Esophagus muscularis mucosa (tissue), 4 donors: ENCODE data around the gene LSM14B. TPM values are rescaled to one million over a fixed set of nuclear protein-coding genes. Genes with fewer than 3 reads are reported as not detected.

ENCODE experiments used
- DNase-seq: peaks from one replicate; pipeline ENCODE4 v3.0.0-alpha.2; 2017; ENCODE audit errors: extremely low spot score
- H3K27ac ChIP-seq, 4 donors: fragments of 200-600 bp; sonication (generic); replicated peaks in 1 of 4; 1 replicate in 3 of 4; 2 replicates in 1 of 4; pipeline ENCODE4 v1.5.1; 2016 to 2019; ENCODE audit warnings: mild to moderate bottlenecking in 1 of 4
- H3K27me3 ChIP-seq, 4 donors: fragments of 200-600 bp; sonication (generic); one replicate each; pipeline versions ENCODE4 v1.5.1 to v1.6.0; 2016 to 2019
- H3K36me3 ChIP-seq, 4 donors: fragments of 200-600 bp; sonication (generic); one replicate each; pipeline ENCODE4 v1.5.1; 2016 to 2019
- H3K4me1 ChIP-seq, 4 donors: fragments of 200-600 bp; sonication (generic); one replicate each; pipeline ENCODE4 v1.5.1; 2016 to 2019
- H3K4me3 ChIP-seq, 4 donors: fragments of 200-600 bp; sonication (generic); 1 replicate in 2 of 4; 2 replicates in 2 of 4; pipeline ENCODE4 v1.5.1; 2016 to 2019; ENCODE audit warnings: mild to moderate bottlenecking in 4 of 4, moderate library complexity in 1 of 4
- H3K9me3 ChIP-seq, 4 donors: fragments of 200-600 bp; sonication (generic); 1 replicate in 3 of 4; 2 replicates in 1 of 4; pipeline ENCODE4 v1.5.1; 2016 to 2019
- EP300 ChIP-seq: sonication (generic); formaldehyde crosslinking; IDR thresholded peaks from one replicate; pipeline ENCODE4 v1.6.1; 2017; ENCODE audit warnings: antibody characterized with exemption
- POLR2A ChIP-seq: fragments of 450-650 bp; IDR thresholded peaks from one replicate; pipeline ENCODE4 v1.6.1; 2017; ENCODE audit warnings: antibody characterized with exemption, moderate library complexity, mild to moderate bottlenecking, low read depth
- POLR2AphosphoS5 ChIP-seq, 2 donors: sonication (generic); formaldehyde crosslinking; IDR thresholded peaks; one replicate each; pipeline ENCODE4 v1.6.1; 2017; ENCODE audit warnings: antibody characterized with exemption in 2 of 2
- WGBS: methylation state at CpG from one replicate; pipeline ENCODE4 v1.1.5; 2018; 5-methylcytosine and 5-hydroxymethylcytosine counted together
- intact Hi-C: fragments of 100-400 bp; cut with DNase I; formaldehyde crosslinking; loops from one replicate; pipeline ENCODE4 v1.15.1; 2023
- total RNA-seq, 4 donors: library from RNA; depleted of rRNA; stranded (reverse); fragments of >200 nt; gene quantifications; one replicate each; pipeline versions ENCODE4 v1.1.0 to v1.2.1, GENCODE V29; 2016
- TF ChIP-seq, protein P1 (sequence below), 3 experiments: fragments of 200-600 bp in 2 of 3; fragments of 450-650 bp in 1 of 3; sonication (generic) in 2 of 3; IDR thresholded peaks; one replicate each; pipeline ENCODE4 v1.5.1; 2017 to 2019; ENCODE audit warnings: antibody characterized with exemption in 3 of 3, mild to moderate bottlenecking in 2 of 3, moderate library complexity in 1 of 3

LSM14B gene
- total RNA-seq, 4 donors from 2014 or later, result 24.9 to 38.8 (median 32.4) TPM

DNA sequence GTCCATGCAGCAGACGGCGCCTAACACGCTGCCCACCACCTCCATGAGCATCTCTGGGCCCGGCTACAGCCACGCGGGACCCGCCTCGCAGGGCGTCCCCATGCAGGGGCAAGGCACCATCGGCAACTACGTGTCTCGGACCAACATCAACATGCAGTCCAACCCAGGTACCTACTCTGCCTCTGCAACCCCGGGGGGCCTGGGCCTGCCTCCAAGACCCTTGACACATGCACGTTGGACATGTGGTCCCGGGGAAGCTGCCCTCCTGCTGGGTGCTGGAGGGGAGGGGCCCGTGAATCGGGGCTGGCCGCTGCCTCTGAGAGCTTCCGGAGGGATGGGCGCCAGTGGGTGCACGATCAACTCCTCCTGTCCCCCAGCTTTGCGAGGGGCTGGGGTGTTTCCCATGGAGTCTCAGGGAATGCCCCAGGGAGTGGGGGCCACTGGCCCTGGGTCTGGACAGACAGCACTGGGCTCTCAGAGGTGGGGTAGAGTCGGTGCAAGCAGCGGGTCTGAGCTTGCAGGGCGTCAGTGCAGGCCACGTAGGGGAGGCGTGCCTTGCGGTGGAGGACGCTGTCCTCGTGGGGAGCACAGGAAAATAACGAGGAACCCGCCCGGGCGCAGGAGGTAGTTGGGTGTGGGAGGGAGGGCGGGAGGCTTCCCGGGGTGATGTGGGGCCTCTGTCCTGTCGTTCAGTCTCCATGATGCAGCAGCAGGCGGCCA, 40.6 kb downstream of the LSM14B start:
- TF ChIP-seq POLR2AphosphoS5 (IDR thresholded peaks at IDR 0.05) (no peak), EP300 (no peak), POLR2A (no peak)
- TF ChIP-seq, protein P1, sequence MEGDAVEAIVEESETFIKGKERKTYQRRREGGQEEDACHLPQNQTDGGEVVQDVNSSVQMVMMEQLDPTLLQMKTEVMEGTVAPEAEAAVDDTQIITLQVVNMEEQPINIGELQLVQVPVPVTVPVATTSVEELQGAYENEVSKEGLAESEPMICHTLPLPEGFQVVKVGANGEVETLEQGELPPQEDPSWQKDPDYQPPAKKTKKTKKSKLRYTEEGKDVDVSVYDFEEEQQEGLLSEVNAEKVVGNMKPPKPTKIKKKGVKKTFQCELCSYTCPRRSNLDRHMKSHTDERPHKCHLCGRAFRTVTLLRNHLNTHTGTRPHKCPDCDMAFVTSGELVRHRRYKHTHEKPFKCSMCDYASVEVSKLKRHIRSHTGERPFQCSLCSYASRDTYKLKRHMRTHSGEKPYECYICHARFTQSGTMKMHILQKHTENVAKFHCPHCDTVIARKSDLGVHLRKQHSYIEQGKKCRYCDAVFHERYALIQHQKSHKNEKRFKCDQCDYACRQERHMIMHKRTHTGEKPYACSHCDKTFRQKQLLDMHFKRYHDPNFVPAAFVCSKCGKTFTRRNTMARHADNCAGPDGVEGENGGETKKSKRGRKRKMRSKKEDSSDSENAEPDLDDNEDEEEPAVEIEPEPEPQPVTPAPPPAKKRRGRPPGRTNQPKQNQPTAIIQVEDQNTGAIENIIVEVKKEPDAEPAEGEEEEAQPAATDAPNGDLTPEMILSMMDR (IDR thresholded peaks at IDR 0.05), result no peak

GRCh38 chr20:62163485-62163865, 41.2 kb downstream of the LSM14B start:
- 88% methylated on average over 1 of the region's 25 CpGs for WGBS
- DNase-seq, result no peak
- TF ChIP-seq POLR2A, result no peak
- TF ChIP-seq, protein P1 (IDR thresholded peaks at IDR 0.05), result no peak
- TF ChIP-seq EP300, result no peak
- TF ChIP-seq POLR2AphosphoS5 (IDR thresholded peaks at IDR 0.05), result no peak
- no peak overlapping the region for H3K27ac ChIP-seq
- H3K9me3 ChIP-seq, result no peaks in the 10 kb centered on the region
- H3K36me3 ChIP-seq, result peaks cover 50 to 93% (median 83%) of the 10 kb centered on the region in 4 donors
- no peaks in the 10 kb centered on the region for H3K4me1 ChIP-seq
- intact Hi-C loops, result no loop called here
- H3K4me3 ChIP-seq, result no peak overlapping the region
- H3K27me3 ChIP-seq, result no peaks in the 10 kb centered on the region

More for the DNA sequence above, 40.6 kb downstream of the LSM14B start:
- H3K27ac ChIP-seq, result no peak overlapping the region
- WGBS, result 92% methylated on average over 19 of the region's 38 CpGs
- H3K9me3 ChIP-seq, result no peaks in the 10 kb centered on the region
- no peak overlapping the region for H3K4me3 ChIP-seq
- no peaks in the 10 kb centered on the region for H3K4me1 ChIP-seq
- no peaks in the 10 kb centered on the region for H3K27me3 ChIP-seq
- intact Hi-C loops, result no loop called here
- peaks cover 50 to 88% (median 78%) of the 10 kb centered on the region in 4 donors for H3K36me3 ChIP-seq
- no peak for DNase-seq

- Histone ChIP-seq H3K36me3 (peaks cover 50 to 93% (median 87%) of the 10 kb centered on the region in 4 donors), H3K4me3 (no peak overlapping the region), H3K9me3 (no peaks in the 10 kb centered on the region), H3K27me3 (no peaks in the 10 kb centered on the region), H3K27ac (no peak overlapping the region), H3K4me1 (no peaks in the 10 kb centered on the region)
- DNase-seq, result no peak
- WGBS, result 95% methylated on average over 18 of the region's 29 CpGs
- intact Hi-C loops, result no loop called here
- no peak for TF ChIP-seq POLR2AphosphoS5 (IDR thresholded peaks at IDR 0.05)
- TF ChIP-seq, protein P1 (IDR thresholded peaks at IDR 0.05), result no peak
- TF ChIP-seq EP300, result no peak
- no peak for TF ChIP-seq POLR2A
Observed at GRCh38 chr20:62163986-62164762, 41.9 kb downstream of the LSM14B start.

- Histone ChIP-seq H3K27me3 (no peaks in the 10 kb centered on the region), H3K9me3 (no peaks in the 10 kb centered on the region), H3K27ac (no peak overlapping the region), H3K4me1 (no peaks in the 10 kb centered on the region), H3K36me3 (peaks cover 50 to 95% (median 90%) of the 10 kb centered on the region in 4 donors), H3K4me3 (no peak overlapping the region)
- no peak for DNase-seq
- TF ChIP-seq, protein P1 (IDR thresholded peaks at IDR 0.05), result no peak
- no peak for TF ChIP-seq EP300
- TF ChIP-seq POLR2A, result no peak
- TF ChIP-seq POLR2AphosphoS5 (IDR thresholded peaks at IDR 0.05), result no peak
- intact Hi-C loops, result no loop called here
- WGBS, result 94% methylated on average over 33 of the region's 41 CpGs
Observed at GRCh38 chr20:62164879-62165761, 42.8 kb downstream of the LSM14B start.
